HL-60/S4 (cell line): Measurements from ENCODE around the gene DNAJB11.
"Not testable (repeated sequence)": the region's sequence is repeated elsewhere in the genome, so short reads cannot be mapped to it uniquely, and the experiment has no call there.

Experiments used
- in situ Hi-C: fragments of 300-500 bp; cut with MboI; formaldehyde crosslinking; loops from 2 replicates; pipeline ENCODE4 v1.14.3; 2022; ENCODE audit warnings: low sequenced_read_pairs

The DNAJB11 gene

GRCh38 chr3:186614597-186615483, 44.3 kb downstream of the DNAJB11 start:
- in situ Hi-C loops, result loop anchor here (25.0 kb wide), 1 partner anchor 197 kb away; the partner anchor contains the start of gene RFC4

- in situ Hi-C loops, result loop anchor here (25.0 kb wide), 1 partner anchor 196 kb away; the partner anchor contains the start of gene RFC4
These were observed 45.7 kb downstream of the DNAJB11 start for GRCh38 chr3:186616299-186616617.

- in situ Hi-C loops, result loop anchor here (25.0 kb wide), 1 partner anchor 195 kb away; the partner anchor contains the start of gene RFC4
These were observed 46.8 kb downstream of the DNAJB11 start for GRCh38 chr3:186617036-186617946.

GRCh38 chr3:186618318-186618938, 47.9 kb downstream of the DNAJB11 start:
- in situ Hi-C loops, result loop anchor here (25.0 kb wide), 1 partner anchor 194 kb away; the partner anchor contains the start of gene RFC4

GRCh38 chr3:186619787-186620212, 49.3 kb downstream of the DNAJB11 start:
- in situ Hi-C loops, result loop anchor here (25.0 kb wide), 1 partner anchor 193 kb away; the partner anchor contains the start of gene RFC4

- in situ Hi-C loops, result loop anchor here (25.0 kb wide), 1 partner anchor 192 kb away; the partner anchor contains the start of gene RFC4
These were observed 49.9 kb downstream of the DNAJB11 start for GRCh38 chr3:186620213-186621092.

GRCh38 chr3:186621894-186622650, 51.6 kb downstream of the DNAJB11 start:
- in situ Hi-C loops, result loop anchor here (25.0 kb wide), 1 partner anchor 190 kb away; the partner anchor contains the start of gene RFC4

GRCh38 chr3:186622651-186623310, 52.3 kb downstream of the DNAJB11 start:
- in situ Hi-C loops, result loop anchor here (25.0 kb wide), 1 partner anchor 190 kb away; the partner anchor contains the start of gene RFC4

GRCh38 chr3:186624598-186624997, 54.1 kb downstream of the DNAJB11 start:
- in situ Hi-C loops, result loop anchor here (25.0 kb wide), 1 partner anchor 188 kb away; the partner anchor contains the start of gene RFC4

- in situ Hi-C loops, result no loop called here
These were observed 55.1 kb downstream of the DNAJB11 start for GRCh38 chr3:186625600-186626042.

- in situ Hi-C loops, result no loop called here
These were observed 55.8 kb downstream of the DNAJB11 start for GRCh38 chr3:186626254-186626847.

- in situ Hi-C loops, result no loop called here
These were observed 57.4 kb downstream of the DNAJB11 start for GRCh38 chr3:186627852-186628414.

- in situ Hi-C loops, result no loop called here
These were observed 58.2 kb downstream of the DNAJB11 start for GRCh38 chr3:186628756-186629155.

GRCh38 chr3:186630950-186631641, 60.6 kb downstream of the DNAJB11 start:
- in situ Hi-C loops, result no loop called here

GRCh38 chr3:186633481-186633880, 63.0 kb downstream of the DNAJB11 start:
- in situ Hi-C loops, result no loop called here

- in situ Hi-C loops, result not testable (repeated sequence)
These were observed 63.7 kb downstream of the DNAJB11 start for GRCh38 chr3:186634207-186634606.
